Muscle layer of duodenum (tissue), 2 donors: ENCODE data around the gene SBK3.

Experiments used
- H3K27ac ChIP-seq: one replicate; pipeline ENCODE4 v1.7.0; 2013; ENCODE audit warnings: mild to moderate bottlenecking, low read length
- H3K27me3 ChIP-seq: one replicate; pipeline ENCODE4 v1.7.0; 2013; ENCODE audit warnings: low read depth, mild to moderate bottlenecking, control low read depth, low read length
- H3K36me3 ChIP-seq, 2 donors: one replicate each; pipeline ENCODE4 v1.7.0; 2013; ENCODE audit warnings: low read length in 2 of 2, control low read depth in 1 of 2, mild to moderate bottlenecking in 1 of 2; ENCODE audit not compliant: insufficient read depth in 2 of 2, control insufficient read depth in 1 of 2
- H3K4me1 ChIP-seq, 2 donors: one replicate each; pipeline ENCODE4 v1.7.0; 2013; ENCODE audit warnings: low read length in 2 of 2, mild to moderate bottlenecking in 2 of 2, control low read depth in 1 of 2, moderate library complexity in 1 of 2; ENCODE audit not compliant: insufficient read depth in 2 of 2, control insufficient read depth in 1 of 2
- H3K4me3 ChIP-seq, 2 donors: one replicate each; pipeline ENCODE4 v1.7.0; 2013; ENCODE audit warnings: low read length in 2 of 2, low read depth in 1 of 2, mild to moderate bottlenecking in 1 of 2
- H3K9me3 ChIP-seq, 2 donors: one replicate each; pipeline ENCODE4 v1.7.0; 2013; ENCODE audit warnings: low read length in 2 of 2, control low read depth in 1 of 2, mild to moderate bottlenecking in 1 of 2; ENCODE audit not compliant: control insufficient read depth in 1 of 2
- donor health status: healthy.

The SBK3 gene

GRCh38 chr19:55567708-55568328, 22.5 kb upstream of the SBK3 start:
- Histone ChIP-seq H3K4me1 (no peaks in the 10 kb centered on the region), H3K27ac (no peak overlapping the region), H3K9me3 (no peaks in the 10 kb centered on the region), H3K4me3 (no peak overlapping the region), H3K27me3 (no peaks in the 10 kb centered on the region), H3K36me3 (no peaks in the 10 kb centered on the region)

GRCh38 chr19:55566823-55567222, 21.5 kb upstream of the SBK3 start:
- H3K36me3 ChIP-seq = no peaks in the 10 kb centered on the region
- no peaks in the 10 kb centered on the region for H3K4me1 ChIP-seq
- H3K27ac ChIP-seq = no peak overlapping the region
- no peak overlapping the region for H3K4me3 ChIP-seq
- no peaks in the 10 kb centered on the region for H3K27me3 ChIP-seq
- H3K9me3 ChIP-seq = no peaks in the 10 kb centered on the region

- H3K27ac ChIP-seq = no peak overlapping the region
- no peak overlapping the region for H3K4me3 ChIP-seq
- H3K36me3 ChIP-seq = no peaks in the 10 kb centered on the region
- H3K9me3 ChIP-seq = peaks cover 0 to 4% of the 10 kb centered on the region in 2 donors
- H3K4me1 ChIP-seq = no peaks in the 10 kb centered on the region
- H3K27me3 ChIP-seq = no peaks in the 10 kb centered on the region
These were observed 17.9 kb upstream of the SBK3 start for GRCh38 chr19:55563261-55563690.

GRCh38 chr19:55559684-55560083, 14.3 kb upstream of the SBK3 start:
- Histone ChIP-seq H3K27me3 (no peaks in the 10 kb centered on the region), H3K4me1 (no peaks in the 10 kb centered on the region), H3K9me3 (peaks cover 0 to 4% of the 10 kb centered on the region in 2 donors), H3K36me3 (no peaks in the 10 kb centered on the region), H3K27ac (no peak overlapping the region), H3K4me3 (no peak overlapping the region)

GRCh38 chr19:55554741-55555152, 9.4 kb upstream of the SBK3 start:
- H3K36me3 ChIP-seq = no peaks in the 10 kb centered on the region
- no peak overlapping the region for H3K27ac ChIP-seq
- H3K27me3 ChIP-seq = no peaks in the 10 kb centered on the region
- H3K4me1 ChIP-seq = no peaks in the 10 kb centered on the region
- no peak overlapping the region for H3K4me3 ChIP-seq
- H3K9me3 ChIP-seq = no peaks in the 10 kb centered on the region

GRCh38 chr19:55554302-55554701, 9.0 kb upstream of the SBK3 start:
- Histone ChIP-seq H3K4me1 (no peaks in the 10 kb centered on the region), H3K36me3 (no peaks in the 10 kb centered on the region), H3K4me3 (no peak overlapping the region), H3K27me3 (peaks cover 3% of the 10 kb centered on the region), H3K27ac (no peak overlapping the region), H3K9me3 (no peaks in the 10 kb centered on the region)

GRCh38 chr19:55553217-55554182, 8.2 kb upstream of the SBK3 start:
- H3K4me1 ChIP-seq = no peaks in the 10 kb centered on the region

GRCh38 chr19:55552620-55553019, 7.3 kb upstream of the SBK3 start:
- no peak overlapping the region for H3K27ac ChIP-seq
- H3K9me3 ChIP-seq = no peaks in the 10 kb centered on the region
- H3K4me3 ChIP-seq = no peak overlapping the region
- H3K4me1 ChIP-seq = no peaks in the 10 kb centered on the region
- peaks cover 3% of the 10 kb centered on the region for H3K27me3 ChIP-seq
- no peaks in the 10 kb centered on the region for H3K36me3 ChIP-seq

More at GRCh38 chr19:55553217-55554182, 8.2 kb upstream of the SBK3 start:
- peaks cover 3% of the 10 kb centered on the region for H3K27me3 ChIP-seq
- H3K27ac ChIP-seq = no peak overlapping the region
- H3K9me3 ChIP-seq = no peaks in the 10 kb centered on the region
- no peak overlapping the region for H3K4me3 ChIP-seq
- H3K36me3 ChIP-seq = no peaks in the 10 kb centered on the region

GRCh38 chr19:55552206-55552605, 6.9 kb upstream of the SBK3 start:
- Histone ChIP-seq H3K36me3 (no peaks in the 10 kb centered on the region), H3K27me3 (peaks cover 3% of the 10 kb centered on the region), H3K4me1 (no peaks in the 10 kb centered on the region), H3K27ac (no peak overlapping the region), H3K4me3 (no peak overlapping the region), H3K9me3 (no peaks in the 10 kb centered on the region)

- Histone ChIP-seq H3K36me3 (no peaks in the 10 kb centered on the region), H3K4me1 (peaks cover 0 to 13% of the 10 kb centered on the region in 2 donors), H3K27me3 (peaks cover 3% of the 10 kb centered on the region), H3K9me3 (no peaks in the 10 kb centered on the region), H3K4me3 (no peak overlapping the region), H3K27ac (no peak overlapping the region)
These were observed 4.9 kb upstream of the SBK3 start for GRCh38 chr19:55550321-55550650.

GRCh38 chr19:55549500-55550320, 4.4 kb upstream of the SBK3 start:
- Histone ChIP-seq H3K27me3 (peaks cover 3% of the 10 kb centered on the region), H3K36me3 (no peaks in the 10 kb centered on the region), H3K27ac (no peak overlapping the region), H3K4me3 (no peak overlapping the region), H3K4me1 (peaks cover 0 to 13% of the 10 kb centered on the region in 2 donors), H3K9me3 (no peaks in the 10 kb centered on the region)
